ENCODE measurements around the gene KRTAP16-1. TPM values are rescaled to one million over a fixed set of nuclear protein-coding genes. Genes with fewer than 3 reads are reported as not detected.
"Not testable (repeated sequence)": the region's sequence is repeated elsewhere in the genome, so short reads cannot be mapped to it uniquely, and the experiment has no call there.

The KRTAP16-1 gene
- total RNA-seq, 1 experiment from 2014 or later = not detected

- intact Hi-C loops (cut with micrococcal nuclease) = no loop called here
- DNase-seq (ENCODE audit: unreplicated experiment) = no peak
- no peak for TF ChIP-seq CTCF (IDR thresholded peaks at IDR 0.05; ENCODE audit: unreplicated experiment)
- CTCF ChIA-PET = no interaction called here
- no peak overlapping the region for H3K27ac Mint-ChIP-seq (ENCODE audit: low read depth, unreplicated experiment)
- BruUV-seq (replicated peaks) = no TSS peak
- H3K4me3 Mint-ChIP-seq (ENCODE audit: unreplicated experiment) = no peak overlapping the region
- no peaks in the 10 kb centered on the region for H3K4me1 Mint-ChIP-seq (ENCODE audit: insufficient read depth, unreplicated experiment)
- POLR2A ChIA-PET = no interaction called here
- no peaks in the 10 kb centered on the region for H3K9me3 Mint-ChIP-seq (ENCODE audit: unreplicated experiment)
- peaks cover 41% of the 10 kb centered on the region for H3K27me3 Mint-ChIP-seq (ENCODE audit: insufficient read depth, unreplicated experiment)
- no peaks in the 10 kb centered on the region for H3K36me3 Mint-ChIP-seq (ENCODE audit: insufficient read depth, unreplicated experiment)
Measured at GRCh38 chr17:41284546-41284945, 24.6 kb downstream of the KRTAP16-1 start.

GRCh38 chr17:41284043-41284442 is 25.1 kb downstream of the KRTAP16-1 start:
- no peaks in the 10 kb centered on the region for H3K4me1 Mint-ChIP-seq (ENCODE audit: insufficient read depth, unreplicated experiment)
- DNase-seq (ENCODE audit: unreplicated experiment) = no peak
- POLR2A ChIA-PET = no interaction called here

GRCh38 chr17:41278176-41278955 is 30.7 kb downstream of the KRTAP16-1 start:
- POLR2A ChIA-PET = no interaction called here

More at GRCh38 chr17:41284043-41284442, 25.1 kb downstream of the KRTAP16-1 start:
- H3K36me3 Mint-ChIP-seq (ENCODE audit: insufficient read depth, unreplicated experiment) = no peaks in the 10 kb centered on the region
- H3K4me3 Mint-ChIP-seq (ENCODE audit: unreplicated experiment) = no peak overlapping the region
- CTCF ChIA-PET = interaction anchor here (0.6 to 0.7 kb wide), 2 partner anchors 166 to 208 kb away, joined by 3 read pairs; no protein-coding TSS in a partner anchor
- no peak for TF ChIP-seq CTCF (IDR thresholded peaks at IDR 0.05; ENCODE audit: unreplicated experiment)
- H3K27me3 Mint-ChIP-seq (ENCODE audit: insufficient read depth, unreplicated experiment) = peaks cover 46% of the 10 kb centered on the region
- H3K9me3 Mint-ChIP-seq (ENCODE audit: unreplicated experiment) = no peaks in the 10 kb centered on the region
- no TSS peak for BruUV-seq (replicated peaks)
- no peak overlapping the region for H3K27ac Mint-ChIP-seq (ENCODE audit: low read depth, unreplicated experiment)
- intact Hi-C loops (cut with micrococcal nuclease) = no loop called here

DNA sequence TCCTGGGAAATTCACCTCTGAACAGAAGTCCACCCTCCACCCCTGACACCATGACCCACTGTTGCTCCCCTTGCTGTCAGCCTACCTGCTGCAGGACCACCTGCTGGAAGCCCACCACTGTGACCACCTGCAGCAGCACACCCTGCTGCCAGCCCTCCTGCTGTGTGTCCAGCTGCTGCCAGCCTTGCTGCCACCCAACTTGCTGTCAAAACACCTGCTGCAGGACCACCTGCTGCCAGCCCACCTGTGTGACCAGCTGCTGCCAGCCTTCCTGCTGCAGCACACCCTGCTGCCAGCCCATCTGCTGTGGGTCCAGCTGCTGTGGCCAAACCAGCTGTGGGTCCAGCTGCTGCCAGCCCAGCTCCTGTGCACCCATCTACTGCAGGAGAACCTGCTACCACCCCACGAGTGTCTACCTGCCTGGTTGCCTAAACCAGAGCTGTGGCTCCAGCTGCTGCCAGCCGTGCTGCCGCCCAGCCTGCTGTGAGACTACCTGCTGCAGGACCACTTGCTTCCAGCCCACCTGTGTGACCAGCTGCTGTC is 33.4 kb downstream of the KRTAP16-1 start, which contains the start of gene KRTAP9-7:
Gene KRTAP9-7 (plus strand): TSS at position 51 of the 543 bp plus-strand sequence. CDS start 0 bp downstream, at position 51.
- BruUV-seq (replicated peaks); H3K9me3 Mint-ChIP-seq (ENCODE audit: unreplicated experiment); H3K4me3 Mint-ChIP-seq (ENCODE audit: unreplicated experiment); intact Hi-C loops (cut with micrococcal nuclease); DNase-seq (ENCODE audit: unreplicated experiment); H3K27ac Mint-ChIP-seq (ENCODE audit: low read depth, unreplicated experiment); H3K36me3 Mint-ChIP-seq (ENCODE audit: insufficient read depth, unreplicated experiment); H3K4me1 Mint-ChIP-seq (ENCODE audit: insufficient read depth, unreplicated experiment): not testable (repeated sequence)
- H3K27me3 Mint-ChIP-seq (ENCODE audit: insufficient read depth, unreplicated experiment) = peaks cover 54% of the 10 kb centered on the region
- ChIA-PET CTCF (interaction anchor here (0.7 kb wide), 1 partner anchor 86 kb away, joined by 3 read pairs; no protein-coding TSS in a partner anchor), POLR2A (interaction anchor here (1.2 kb wide), 1 partner anchor 104 kb away, joined by 3 read pairs; no protein-coding TSS in a partner anchor)

More at GRCh38 chr17:41278176-41278955, 30.7 kb downstream of the KRTAP16-1 start:
- H3K27me3 Mint-ChIP-seq (ENCODE audit: insufficient read depth, unreplicated experiment) = peaks cover 76% of the 10 kb centered on the region
- no peaks in the 10 kb centered on the region for H3K36me3 Mint-ChIP-seq (ENCODE audit: insufficient read depth, unreplicated experiment)
- CTCF ChIA-PET = no interaction called here
- DNase-seq (ENCODE audit: unreplicated experiment) = no peak
- intact Hi-C loops (cut with micrococcal nuclease) = no loop called here
- H3K9me3 Mint-ChIP-seq (ENCODE audit: unreplicated experiment) = no peaks in the 10 kb centered on the region
- no peak overlapping the region for H3K4me3 Mint-ChIP-seq (ENCODE audit: unreplicated experiment)
- no peak for TF ChIP-seq CTCF (IDR thresholded peaks at IDR 0.05; ENCODE audit: unreplicated experiment)
- no peak overlapping the region for H3K27ac Mint-ChIP-seq (ENCODE audit: low read depth, unreplicated experiment)
- BruUV-seq (replicated peaks) = no TSS peak
- H3K4me1 Mint-ChIP-seq (ENCODE audit: insufficient read depth, unreplicated experiment) = no peaks in the 10 kb centered on the region
